Stomach (tissue), 9 donors: ENCODE data around the gene MACROD1. TPM values are rescaled to one million over a fixed set of nuclear protein-coding genes. Genes with fewer than 3 reads are reported as not detected.

Experiments
- DNase-seq, 2 donors: peaks; one replicate each; pipeline versions ENCODE4 v3.0.0 to v3.0.0-alpha.2; 2013 to 2019
- H3K27ac ChIP-seq, 5 donors: fragments of 200-600 bp in 4 of 5; sonication (generic) in 4 of 5; one replicate each; pipeline ENCODE4 v1.5.1; 2013 to 2019; ENCODE audit warnings: mild to moderate bottlenecking in 1 of 5, moderate library complexity in 1 of 5
- H3K27me3 ChIP-seq, 3 donors: fragments of 200-600 bp; sonication (generic); one replicate each; pipeline ENCODE4 v1.5.1; 2017 to 2019; ENCODE audit warnings: mixed run types in 1 of 3
- H3K36me3 ChIP-seq, 4 donors: fragments of 200-600 bp; sonication (generic); 1 replicate in 3 of 4; 2 replicates in 1 of 4; pipeline ENCODE4 v1.5.1; 2016 to 2019
- H3K4me1 ChIP-seq, 4 donors: fragments of 200-600 bp; sonication (generic); one replicate each; pipeline ENCODE4 v1.5.1; 2016 to 2019
- H3K4me3 ChIP-seq, 4 donors: fragments of 200-600 bp; sonication (generic) in 3 of 4; one replicate each; pipeline ENCODE4 v1.5.1; 2016 to 2019; ENCODE audit warnings: mild to moderate bottlenecking in 1 of 4
- H3K9me3 ChIP-seq, 4 donors: fragments of 200-600 bp; sonication (generic); one replicate each; pipeline ENCODE4 v1.5.1; 2016 to 2019
- CTCF ChIP-seq, 7 experiments: fragments of 450-650 bp in 4 of 7; fragments of 200-600 bp in 3 of 7; sonication (generic) in 3 of 7; IDR thresholded peaks; one replicate each; pipeline ENCODE4 v1.5.1; 2016 to 2019; ENCODE audit warnings: antibody characterized with exemption in 7 of 7, control low read depth in 2 of 7, mild to moderate bottlenecking in 1 of 7
- EP300 ChIP-seq: sonication (generic); formaldehyde crosslinking; IDR thresholded peaks from one replicate; pipeline ENCODE4 v1.6.1; 2017; ENCODE audit warnings: antibody characterized with exemption
- POLR2A ChIP-seq, 4 donors: fragments of 450-650 bp; IDR thresholded peaks; one replicate each; pipeline ENCODE4 v1.6.1; 2016; ENCODE audit warnings: antibody characterized with exemption in 4 of 4, control low read depth in 2 of 4, mild to moderate bottlenecking in 1 of 4, moderate library complexity in 1 of 4
- POLR2AphosphoS5 ChIP-seq, 3 donors: sonication (generic); formaldehyde crosslinking; IDR thresholded peaks; one replicate each; pipeline ENCODE4 v1.6.1; 2016; ENCODE audit warnings: antibody characterized with exemption in 3 of 3
- WGBS, 5 donors: extraction: QIAGEN DNeasy Blood & Tissue Kit in 3 of 5; methylation state at CpG; one replicate each; pipeline versions ENCODE4 v1.1.5 to v1.1.7; 2013 to 2018; 5-methylcytosine and 5-hydroxymethylcytosine counted together
- intact Hi-C: fragments of 100-400 bp; cut with DNase I; formaldehyde crosslinking; loops from one replicate; pipeline ENCODE4 v1.15.1; 2023; ENCODE audit warnings: low total_unique reads
- polyA plus RNA-seq, 3 donors: library from polyadenylated mRNA; stranded (reverse); fragments of 200-250 nt; gene quantifications; one replicate each; pipeline ENCODE4 v1.2.3, GENCODE V29; 2013
- total RNA-seq, 5 donors: library from RNA; depleted of rRNA; stranded (reverse); fragments of >200 nt; gene quantifications; one replicate each; pipeline versions ENCODE4 v1.1.0 to v1.2.3, GENCODE V29; 2014 to 2016
- donor health status: healthy with polysubstance abuse.
- donor health status: Bipolar disorder and iron deficiency.
- donor health status: healthy.

Gene MACROD1
- total and polyA plus RNA-seq, 8 donors, result 18.0 to 283 (median 47.4) TPM

- no peak for TF ChIP-seq CTCF (IDR thresholded peaks at IDR 0.05)
- TF ChIP-seq EP300, result no peak
- TF ChIP-seq POLR2A (IDR thresholded peaks at IDR 0.05), result no peak
- no peak for TF ChIP-seq POLR2AphosphoS5 (IDR thresholded peaks at IDR 0.05)
- WGBS, 5 donors, result 82 to 89% (median 87%) methylated on average over 18 of the region's 18 CpGs
- Histone ChIP-seq H3K9me3 (no peaks in the 10 kb centered on the region), H3K27ac (no peak overlapping the region), H3K4me1 (peaks cover 15 to 27% (median 20%) of the 10 kb centered on the region in 4 donors), H3K27me3 (peaks cover 0 to 28% (median 0%) of the 10 kb centered on the region in 3 donors), H3K36me3 (no peaks in the 10 kb centered on the region), H3K4me3 (no peak overlapping the region)
- no peak for DNase-seq
- intact Hi-C loops, result no loop called here
Measured at GRCh38 chr11:64008914-64009633, 156.8 kb downstream of the MACROD1 start.

GRCh38 chr11:64008283-64008913 lies 157.5 kb downstream of the MACROD1 start:
- Histone ChIP-seq H3K4me3 (peak overlapping the region in 2 of 4 donors; percentile 35 to 51), H3K27ac (peak overlapping the region in 2 of 5 donors; percentile 43 to 58), H3K36me3 (no peaks in the 10 kb centered on the region), H3K27me3 (peaks cover 0 to 28% (median 0%) of the 10 kb centered on the region in 3 donors), H3K4me1 (peaks cover 15 to 27% (median 20%) of the 10 kb centered on the region in 4 donors), H3K9me3 (no peaks in the 10 kb centered on the region)
- no peak for DNase-seq
- intact Hi-C loops, result no loop called here
- TF ChIP-seq POLR2AphosphoS5 (IDR thresholded peaks at IDR 0.05) (no peak), EP300 (no peak), POLR2A (IDR thresholded peaks at IDR 0.05) (no peak), CTCF (IDR thresholded peaks at IDR 0.05) (no peak)
- WGBS, 5 donors, result 87 to 91% (median 90%) methylated on average over 20 to 26 of the region's 26 CpGs

GRCh38 chr11:64007629-64008282 lies 158.2 kb downstream of the MACROD1 start:
- peak overlapping the region in 3 of 5 donors; percentile 30 to 58 (median 43) for H3K27ac ChIP-seq
- 3 to 12% (median 4%) methylated on average over 31 to 40 of the region's 40 CpGs for WGBS, 5 donors

More at GRCh38 chr11:64007629-64008282, 158.2 kb downstream of the MACROD1 start:
- H3K36me3 ChIP-seq, result no peaks in the 10 kb centered on the region
- H3K27me3 ChIP-seq, result peaks cover 0 to 31% (median 0%) of the 10 kb centered on the region in 3 donors
- no peaks in the 10 kb centered on the region for H3K9me3 ChIP-seq
- peak overlapping the region; percentile 35 to 51 (median 42) for H3K4me3 ChIP-seq
- peaks cover 15 to 27% (median 20%) of the 10 kb centered on the region in 4 donors for H3K4me1 ChIP-seq
- intact Hi-C loops, result no loop called here
- peak; percentile 83 to 91 for DNase-seq
- no peak for TF ChIP-seq EP300
- TF ChIP-seq POLR2A (IDR thresholded peaks at IDR 0.05), result no peak
- TF ChIP-seq POLR2AphosphoS5 (IDR thresholded peaks at IDR 0.05), result peak; percentile 21 to 66 (median 35)
- peak in 4 of 7 experiments; percentile 28 to 46 (median 31) for TF ChIP-seq CTCF (IDR thresholded peaks at IDR 0.05)
